ENCODE data around the gene TRIM9. TPM values are rescaled to one million over a fixed set of nuclear protein-coding genes. Genes with fewer than 3 reads are reported as not detected.
A peak's percentile ranks its signal among the peaks of the same experiment; 100 is the strongest.
"Not testable (repeated sequence)": the region's sequence is repeated elsewhere in the genome, so short reads cannot be mapped to it uniquely, and the experiment has no call there.

The TRIM9 gene
- total and polyA plus RNA-seq, 7 donors, result 0.17 to 3.3 (median 1.1) TPM

DNA sequence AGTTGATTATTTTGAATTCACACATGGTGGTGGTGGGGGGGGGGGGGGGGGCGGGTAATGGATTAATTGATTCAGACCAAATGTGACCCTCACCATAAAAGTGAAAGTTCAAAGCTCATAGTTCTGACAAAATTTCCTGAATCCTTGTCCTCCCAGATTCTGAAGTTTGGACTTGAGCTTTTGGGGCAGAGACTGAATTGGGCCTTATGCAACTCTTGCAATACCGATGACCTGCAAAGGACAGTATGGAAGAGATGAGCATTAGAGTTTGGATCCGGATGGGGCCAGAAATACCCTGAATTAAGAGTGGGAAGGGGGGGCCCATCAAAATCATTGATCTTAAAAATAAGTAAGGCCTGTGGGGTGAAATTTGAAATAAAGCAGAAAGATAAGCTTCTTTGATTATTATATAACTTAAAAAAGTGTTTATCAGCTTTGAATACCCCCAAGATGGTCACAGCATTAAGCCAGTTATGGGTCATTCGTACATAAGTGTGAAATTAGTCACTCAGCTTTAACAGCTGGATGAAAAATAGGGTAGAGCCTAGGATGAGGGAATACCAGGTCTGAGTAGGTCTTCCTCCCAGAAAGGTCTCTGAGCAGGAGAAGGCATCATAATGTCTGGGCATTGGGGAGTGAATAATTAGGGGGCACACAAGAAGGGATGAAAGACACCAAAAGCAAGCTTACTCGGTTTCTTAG is 148.5 kb downstream of the TRIM9 start:
- no peaks in the 10 kb centered on the region for H3K9me3 ChIP-seq
- no peaks in the 10 kb centered on the region for H3K4me1 ChIP-seq
- no peak overlapping the region for H3K4me3 ChIP-seq
- H3K27ac ChIP-seq, result no peak overlapping the region
- TF ChIP-seq, protein P1, sequence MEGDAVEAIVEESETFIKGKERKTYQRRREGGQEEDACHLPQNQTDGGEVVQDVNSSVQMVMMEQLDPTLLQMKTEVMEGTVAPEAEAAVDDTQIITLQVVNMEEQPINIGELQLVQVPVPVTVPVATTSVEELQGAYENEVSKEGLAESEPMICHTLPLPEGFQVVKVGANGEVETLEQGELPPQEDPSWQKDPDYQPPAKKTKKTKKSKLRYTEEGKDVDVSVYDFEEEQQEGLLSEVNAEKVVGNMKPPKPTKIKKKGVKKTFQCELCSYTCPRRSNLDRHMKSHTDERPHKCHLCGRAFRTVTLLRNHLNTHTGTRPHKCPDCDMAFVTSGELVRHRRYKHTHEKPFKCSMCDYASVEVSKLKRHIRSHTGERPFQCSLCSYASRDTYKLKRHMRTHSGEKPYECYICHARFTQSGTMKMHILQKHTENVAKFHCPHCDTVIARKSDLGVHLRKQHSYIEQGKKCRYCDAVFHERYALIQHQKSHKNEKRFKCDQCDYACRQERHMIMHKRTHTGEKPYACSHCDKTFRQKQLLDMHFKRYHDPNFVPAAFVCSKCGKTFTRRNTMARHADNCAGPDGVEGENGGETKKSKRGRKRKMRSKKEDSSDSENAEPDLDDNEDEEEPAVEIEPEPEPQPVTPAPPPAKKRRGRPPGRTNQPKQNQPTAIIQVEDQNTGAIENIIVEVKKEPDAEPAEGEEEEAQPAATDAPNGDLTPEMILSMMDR (IDR thresholded peaks at IDR 0.05), result no peak
- no peaks in the 10 kb centered on the region for H3K36me3 ChIP-seq (ENCODE audit: insufficient read depth in 1 of 2, low read depth in 1 of 2)
- intact Hi-C loops (cut with DNase I), result no loop called here
- H3K27me3 ChIP-seq (ENCODE audit: insufficient read depth in 3 of 3, low read length in 2 of 3), result peaks cover 0 to 2% (median 0%) of the 10 kb centered on the region in 3 donors
- WGBS, 3 donors, result 87 to 94% (median 94%) methylated on average over 5 of the region's 5 CpGs
- DNase-seq (no peak), ATAC-seq (no peak)

DNA sequence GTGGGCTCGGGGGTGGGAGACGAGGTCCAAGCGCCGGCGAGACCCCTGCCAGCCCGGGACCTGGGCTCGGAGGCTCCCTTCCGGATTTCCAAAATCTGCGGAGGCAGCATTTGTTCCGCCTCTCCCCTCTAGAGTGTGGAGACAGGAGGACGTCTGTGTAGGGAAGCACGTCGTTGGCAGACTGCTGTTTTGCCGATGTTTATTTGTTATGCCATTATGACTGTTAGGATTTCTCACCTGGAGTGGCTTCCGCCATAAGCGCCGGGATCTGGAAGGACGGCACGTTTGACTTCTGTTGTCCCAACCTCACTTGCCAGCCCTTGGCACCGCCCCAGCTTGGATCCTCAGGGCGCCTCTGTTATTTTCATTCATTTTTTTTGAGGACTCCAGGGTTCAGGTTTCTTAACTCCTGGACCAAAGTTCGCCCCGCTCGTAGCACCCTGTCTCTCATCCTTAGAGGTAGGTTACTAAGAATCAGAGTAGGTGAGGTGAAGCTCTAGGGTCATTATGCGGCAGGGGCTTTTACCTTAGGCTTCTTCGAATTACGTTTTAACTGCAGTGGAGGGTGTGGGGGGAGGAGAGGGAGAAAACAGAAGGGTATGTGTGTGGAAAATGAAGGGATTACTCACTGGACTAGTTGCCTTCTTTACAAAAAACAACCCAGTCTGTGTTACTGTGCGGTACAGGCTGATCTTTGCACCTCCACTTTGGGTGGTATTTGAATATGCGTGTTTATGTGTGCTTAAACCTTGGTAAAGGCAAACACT is 150.1 kb downstream of the TRIM9 start:
- Histone ChIP-seq H3K27ac (peak overlapping the region; percentile 71), H3K36me3 (ENCODE audit: insufficient read depth in 1 of 2, low read depth in 1 of 2) (no peaks in the 10 kb centered on the region)

DNA sequence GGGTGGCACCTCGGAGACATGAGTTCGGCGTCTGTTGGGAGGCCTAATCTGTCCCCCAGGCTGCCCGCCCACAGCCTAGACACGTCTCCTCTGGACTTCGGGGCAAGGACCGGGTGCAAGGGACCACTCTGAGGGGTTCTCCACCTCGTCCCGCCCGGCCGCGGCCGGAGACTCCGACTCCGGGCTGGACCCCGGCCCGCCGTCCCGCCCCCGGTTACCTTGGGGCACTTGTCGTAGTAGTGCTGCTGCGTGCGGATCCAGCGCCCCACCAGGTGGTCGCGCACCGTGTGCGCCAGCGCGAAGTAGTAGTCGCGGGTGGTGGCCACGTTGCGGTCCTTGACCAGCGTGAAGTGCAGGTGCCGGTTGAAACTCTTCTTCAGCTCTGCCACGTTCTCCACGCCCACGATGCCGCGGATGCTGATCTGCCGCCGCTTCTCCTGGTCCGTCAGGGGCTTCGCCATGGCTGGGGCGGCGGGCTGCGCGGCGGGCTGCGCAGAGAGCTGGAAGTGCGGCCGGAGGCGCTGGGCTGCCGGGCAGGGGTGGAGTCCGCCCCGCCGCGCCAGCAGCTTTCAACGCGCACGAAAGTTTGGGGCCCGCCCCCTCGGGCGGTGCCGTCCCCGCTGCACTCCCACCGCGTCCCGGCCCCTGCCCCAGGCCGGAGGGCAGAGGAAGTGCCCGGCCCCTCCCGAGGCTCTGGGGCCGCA is 150.8 kb downstream of the TRIM9 start, which contains the start of gene PYGL:
Gene PYGL, minus strand, starts transcription at position 541 of the 704 bp plus-strand sequence. Its CDS starts 80 bp downstream, at position 461.
- WGBS, 3 donors, result 1% methylated on average over 50 to 74 of the region's 74 CpGs
- peak; percentile 84 to 94 (median 89) for ATAC-seq
- intact Hi-C loops (cut with DNase I), result no loop called here
- DNase-seq, result peak; percentile 82 to 84
- Histone ChIP-seq H3K27me3 (ENCODE audit: insufficient read depth in 3 of 3, low read length in 2 of 3) (peaks cover 0 to 2% (median 0%) of the 10 kb centered on the region in 3 donors), H3K4me1 (no peaks in the 10 kb centered on the region), H3K9me3 (no peaks in the 10 kb centered on the region), H3K36me3 (ENCODE audit: insufficient read depth in 1 of 2, low read depth in 1 of 2) (no peaks in the 10 kb centered on the region), H3K4me3 (peak within 1 kb of the TSS; percentile 92), H3K27ac (peak within 1 kb of the TSS; percentile 71)
- TF ChIP-seq, protein P1 (IDR thresholded peaks at IDR 0.05), result no peak

More for the DNA sequence above, 150.1 kb downstream of the TRIM9 start:
- Histone ChIP-seq H3K4me1 (no peaks in the 10 kb centered on the region), H3K4me3 (peak overlapping the region; percentile 92), H3K27me3 (ENCODE audit: insufficient read depth in 3 of 3, low read length in 2 of 3) (peaks cover 0 to 2% (median 0%) of the 10 kb centered on the region in 3 donors), H3K9me3 (no peaks in the 10 kb centered on the region)
- WGBS, 3 donors, result 5 to 11% (median 7%) methylated on average over 29 of the region's 29 CpGs
- ATAC-seq (peak; percentile 55 to 66 (median 65)), DNase-seq (peak; percentile 58 to 68)
- TF ChIP-seq, protein P1 (IDR thresholded peaks at IDR 0.05), result no peak
- intact Hi-C loops (cut with DNase I), result loop anchor here in 1 of 2 donors (1.0 kb wide), 1 partner anchor 19 kb away; no protein-coding TSS in a partner anchor

DNA sequence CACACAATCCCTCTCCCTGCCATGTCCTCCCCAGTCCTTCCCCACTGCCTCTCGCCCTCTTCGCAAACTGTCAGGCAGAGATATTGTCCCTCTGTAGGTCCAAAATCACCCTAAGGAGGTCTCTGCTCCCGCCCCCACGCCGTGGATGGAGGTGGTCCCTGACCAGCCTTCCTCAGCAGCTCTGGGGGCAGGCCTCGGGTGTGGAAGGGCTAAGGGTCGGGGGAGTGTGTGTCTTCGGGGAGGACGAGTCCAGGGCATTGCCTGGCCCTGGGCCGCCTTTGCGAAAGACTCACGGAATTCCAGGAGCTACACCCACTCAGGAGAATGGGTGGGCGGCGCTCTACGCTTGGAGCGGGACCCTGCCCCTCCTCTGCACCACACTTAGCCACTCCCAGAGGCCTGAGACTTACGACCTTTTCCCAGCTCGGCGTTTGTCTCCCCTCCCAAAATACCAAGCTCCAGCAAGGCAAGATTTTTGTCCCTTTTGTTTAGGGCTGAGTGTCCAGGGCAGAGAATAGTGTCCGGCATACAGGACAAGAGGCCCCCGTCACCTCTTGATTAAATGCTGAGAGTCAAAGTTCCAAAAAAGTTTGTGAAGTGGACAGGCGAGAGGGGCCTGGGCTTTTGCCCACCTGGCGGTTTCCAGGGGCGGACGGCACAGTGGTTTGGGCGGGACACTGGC is 151.5 kb downstream of the TRIM9 start:
- no peaks in the 10 kb centered on the region for H3K9me3 ChIP-seq
- ATAC-seq (peak; percentile 30 to 62 (median 44)), DNase-seq (peak; percentile 74)
- H3K27ac ChIP-seq, result peak overlapping the region; percentile 71
- WGBS, 3 donors, result 22 to 27% (median 23%) methylated on average over 26 of the region's 26 CpGs
- intact Hi-C loops (cut with DNase I), result no loop called here
- H3K27me3 ChIP-seq (ENCODE audit: insufficient read depth in 3 of 3, low read length in 2 of 3), result peaks cover 0 to 2% (median 0%) of the 10 kb centered on the region in 3 donors
- peak overlapping the region; percentile 92 for H3K4me3 ChIP-seq
- no peaks in the 10 kb centered on the region for H3K4me1 ChIP-seq
- TF ChIP-seq, protein P1 (IDR thresholded peaks at IDR 0.05), result no peak
- H3K36me3 ChIP-seq (ENCODE audit: insufficient read depth in 1 of 2, low read depth in 1 of 2), result no peaks in the 10 kb centered on the region

DNA sequence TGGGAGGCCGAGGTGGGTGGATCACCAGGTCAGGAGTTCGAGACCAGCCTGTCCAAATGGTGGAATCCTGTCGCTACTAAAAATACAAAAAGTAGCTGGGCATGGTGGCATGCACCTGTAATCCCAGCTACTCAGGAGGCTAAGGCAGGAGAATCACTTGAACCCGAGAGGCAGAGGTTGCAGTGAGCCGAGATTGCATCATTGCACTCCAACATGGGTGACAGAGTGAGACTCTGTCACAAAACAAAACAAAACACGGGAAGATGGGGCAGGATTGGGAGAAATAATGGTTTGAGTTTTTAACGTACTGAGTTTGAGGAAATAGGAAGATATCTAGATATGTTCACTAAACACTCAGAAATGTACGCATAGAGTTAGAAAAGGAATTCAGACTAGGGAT is 153.3 kb downstream of the TRIM9 start:
- ATAC-seq; H3K36me3 ChIP-seq (ENCODE audit: insufficient read depth in 1 of 2, low read depth in 1 of 2); H3K9me3 ChIP-seq; H3K27me3 ChIP-seq (ENCODE audit: insufficient read depth in 3 of 3, low read length in 2 of 3); intact Hi-C loops (cut with DNase I); DNase-seq; H3K4me1 ChIP-seq; H3K4me3 ChIP-seq; H3K27ac ChIP-seq: not testable (repeated sequence)
- WGBS, 3 donors, result 93 to 94% (median 94%) methylated on average over 8 of the region's 8 CpGs
